Mesodermal cell (in vitro differentiated cells): ENCODE measurements around the gene LMO7.
A peak's percentile ranks its signal among the peaks of the same experiment; 100 is the strongest.

Source experiments
- H3K27ac ChIP-seq: 2 replicates; pipeline ENCODE4 v1.7.0; 2013; ENCODE audit warnings: mild to moderate bottlenecking, low read depth, low read length, moderate library complexity; ENCODE audit not compliant: severe bottlenecking
- H3K36me3 ChIP-seq: 2 replicates; pipeline ENCODE4 v1.7.1; 2013; ENCODE audit warnings: mild to moderate bottlenecking, low read length, moderate library complexity; ENCODE audit not compliant: control insufficient read depth, insufficient read depth
- H3K4me1 ChIP-seq: one replicate; pipeline ENCODE4 v1.7.1; 2013; ENCODE audit warnings: mild to moderate bottlenecking, low read length; ENCODE audit not compliant: insufficient read depth, control insufficient read depth, poor library complexity, severe bottlenecking
- H3K4me3 ChIP-seq: 2 replicates; pipeline ENCODE4 v1.7.0; 2013; ENCODE audit warnings: low read length, control low read depth, mild to moderate bottlenecking; ENCODE audit not compliant: insufficient read depth, poor library complexity, severe bottlenecking; ENCODE audit errors: extremely low read depth
- H3K9me3 ChIP-seq: 2 replicates; pipeline ENCODE4 v1.7.1; 2013; ENCODE audit warnings: mild to moderate bottlenecking, low read length, moderate library complexity; ENCODE audit not compliant: control insufficient read depth
- WGBS, 2 experiments: methylation state at CpG; one replicate each; pipeline ENCODE4 v1.1.5; 2013; ENCODE audit warnings: missing lambda C conversion rate in 2 of 2; ENCODE audit not compliant: insufficient coverage in 2 of 2; 5-methylcytosine and 5-hydroxymethylcytosine counted together

LMO7 gene

DNA sequence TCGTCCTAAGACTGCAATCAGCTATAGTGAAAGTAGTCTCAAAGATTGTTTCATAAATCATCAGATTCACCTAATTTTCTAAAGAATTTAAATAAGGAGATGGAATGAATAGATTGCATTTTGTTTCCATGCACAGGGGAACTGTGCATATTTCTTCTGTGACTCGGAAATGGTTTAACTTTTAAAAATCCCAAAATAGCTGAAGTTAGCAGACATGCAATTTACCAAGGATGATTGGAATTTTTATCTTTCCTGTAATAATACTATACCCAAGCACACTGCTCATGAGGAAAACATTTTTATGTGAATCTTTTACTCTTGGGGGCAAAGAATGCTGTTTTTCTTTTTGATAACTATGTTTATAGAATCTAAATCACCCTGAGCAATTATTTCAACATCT, 15.0 kb upstream of the LMO7 start:
- Histone ChIP-seq H3K4me1 (peaks cover 15% of the 10 kb centered on the region), H3K27ac (no peak overlapping the region), H3K9me3 (no peaks in the 10 kb centered on the region), H3K36me3 (no peaks in the 10 kb centered on the region), H3K4me3 (no peak overlapping the region)
- WGBS, 2 experiments = 100% methylated on average over 1 of the region's 2 CpGs; no CpG with 5 or more reads in 1 of the 2 experiments

DNA sequence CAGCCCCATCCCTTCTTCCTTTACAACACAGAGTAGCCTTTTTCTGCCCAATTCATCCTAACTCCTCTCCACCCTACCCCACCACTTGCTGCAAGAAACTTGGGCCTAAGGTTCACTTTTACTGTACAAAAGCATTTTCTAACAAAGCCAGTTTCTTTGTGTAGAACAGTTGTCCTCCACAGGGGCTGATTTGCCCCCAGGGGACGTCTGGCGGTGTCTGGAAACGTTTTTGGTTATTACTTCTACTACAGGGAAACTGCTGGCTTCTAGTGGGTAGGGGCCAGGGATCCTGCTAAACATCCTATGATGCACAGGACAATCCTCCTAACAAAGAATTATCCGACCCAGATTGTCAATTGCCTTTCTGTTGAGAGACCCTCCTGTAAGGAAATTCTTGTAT, 7.3 kb upstream of the LMO7 start:
- Histone ChIP-seq H3K27ac (no peak overlapping the region), H3K9me3 (no peaks in the 10 kb centered on the region), H3K36me3 (no peaks in the 10 kb centered on the region), H3K4me3 (no peak overlapping the region), H3K4me1 (peaks cover 5% of the 10 kb centered on the region)
- 94% methylated on average over 3 of the region's 4 CpGs; no CpG with 5 or more reads in 1 of the 2 experiments for WGBS, 2 experiments

DNA sequence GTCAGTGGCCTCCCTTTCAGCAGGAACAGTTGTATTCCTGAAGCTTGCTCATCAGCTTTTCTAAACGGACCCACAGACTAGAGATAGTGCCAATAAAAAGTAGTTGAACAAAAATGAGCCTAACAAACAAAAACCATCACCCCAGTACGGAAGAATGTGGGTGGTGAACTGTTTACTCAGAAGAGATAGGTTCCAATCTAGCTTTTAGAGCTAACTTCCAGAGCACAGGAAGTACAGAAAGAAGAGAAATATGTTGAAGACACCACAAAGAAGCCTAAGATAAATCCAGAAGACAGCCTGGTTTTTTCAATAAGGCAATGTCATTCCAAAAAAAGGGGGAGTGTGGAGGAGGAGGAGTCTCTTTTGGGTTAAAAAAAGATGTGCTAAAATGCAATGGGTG, 2.8 kb upstream of the LMO7 start:
- no peaks in the 10 kb centered on the region for H3K36me3 ChIP-seq
- H3K27ac ChIP-seq = peak overlapping the region; percentile 64
- peaks cover 7% of the 10 kb centered on the region for H3K4me1 ChIP-seq
- no peaks in the 10 kb centered on the region for H3K9me3 ChIP-seq
- no peak overlapping the region for H3K4me3 ChIP-seq
- WGBS, 2 experiments = no CpG with 5 or more reads among the region's 2 CpGs

DNA sequence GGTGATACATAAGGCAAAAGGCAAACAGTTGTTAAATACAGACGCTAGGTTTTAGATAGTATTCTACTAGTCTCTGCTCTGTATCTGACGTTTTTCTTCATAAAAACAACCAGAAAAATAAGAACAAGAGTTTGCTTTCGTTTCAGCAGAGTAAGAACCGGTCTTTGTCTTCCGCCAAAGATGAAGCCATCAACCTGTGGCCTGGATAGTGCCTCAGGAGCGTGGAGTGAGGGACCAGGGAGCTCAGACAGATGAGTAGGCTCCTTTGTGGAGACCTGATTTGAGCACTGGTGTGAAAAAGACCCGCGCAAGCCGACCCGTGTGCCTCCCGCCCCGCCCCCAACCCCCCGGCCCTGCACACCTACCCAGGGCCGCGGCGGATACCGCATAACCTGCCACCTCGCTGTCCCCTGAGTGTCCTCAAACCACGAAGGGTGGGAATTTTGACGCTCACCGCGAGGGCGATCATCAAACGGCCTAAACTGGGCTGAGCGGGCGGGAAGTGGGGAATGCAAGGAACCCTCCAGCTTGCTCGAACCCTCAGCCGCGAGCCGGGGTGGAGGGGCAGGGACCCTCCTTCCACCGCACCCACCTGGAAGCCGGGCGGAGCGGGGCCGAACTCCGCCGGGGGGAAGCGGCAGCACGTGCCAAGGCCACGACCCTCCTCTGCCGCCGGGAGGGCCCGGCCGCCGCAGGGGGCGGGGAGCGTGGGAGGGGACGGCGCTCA, 866 bp upstream of the LMO7 start:
- Histone ChIP-seq H3K27ac (no peak overlapping the region), H3K9me3 (no peaks in the 10 kb centered on the region), H3K4me1 (peaks cover 7% of the 10 kb centered on the region), H3K4me3 (peak overlapping the region; percentile 57), H3K36me3 (no peaks in the 10 kb centered on the region)
- WGBS, 2 experiments = 17 to 24% methylated on average over 31 to 32 of the region's 49 CpGs

DNA sequence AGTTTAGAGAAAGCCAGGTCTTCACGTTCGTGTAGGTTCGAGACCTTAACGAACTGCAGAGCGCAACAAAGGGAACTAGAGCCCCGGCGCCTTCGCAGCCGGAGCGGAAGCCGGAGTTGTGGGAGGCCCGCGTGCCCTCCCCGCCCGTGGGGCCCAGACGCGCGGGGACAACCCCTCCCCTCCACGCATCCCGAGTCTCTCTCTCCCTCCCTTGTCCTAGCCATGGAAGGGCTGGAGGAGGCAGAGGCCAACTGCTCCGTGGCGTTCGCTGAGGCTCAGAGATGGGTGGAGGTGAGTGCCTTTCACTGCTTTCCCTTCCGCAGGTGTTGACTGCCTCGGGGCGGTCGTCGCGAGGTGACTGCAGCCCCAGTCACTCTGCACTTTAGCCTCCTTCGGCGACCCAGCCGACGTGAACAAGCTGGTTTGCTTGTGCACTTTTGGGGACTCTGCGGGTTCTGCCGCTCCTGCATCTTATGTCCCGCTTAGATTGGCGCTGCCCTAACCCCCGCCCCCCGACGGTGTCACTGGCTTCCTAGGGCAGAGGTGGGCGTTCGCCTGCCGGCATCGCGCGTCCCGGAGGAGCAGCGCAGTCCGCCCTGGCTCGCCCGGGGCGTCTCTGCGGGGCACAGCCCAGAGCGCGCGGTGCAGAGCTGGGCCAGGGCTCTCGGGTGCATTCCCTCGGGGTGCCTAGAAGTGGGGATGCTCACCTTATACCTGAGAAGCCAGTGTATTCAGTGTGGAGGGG, 478 bp downstream of the LMO7 start:
- H3K4me3 ChIP-seq = peak overlapping the region; percentile 57
- peaks cover 2% of the 10 kb centered on the region for H3K36me3 ChIP-seq
- no peaks in the 10 kb centered on the region for H3K9me3 ChIP-seq
- peaks cover 7% of the 10 kb centered on the region for H3K4me1 ChIP-seq
- H3K27ac ChIP-seq = no peak overlapping the region
- 0% methylated on average over 28 to 36 of the region's 58 CpGs for WGBS, 2 experiments

DNA sequence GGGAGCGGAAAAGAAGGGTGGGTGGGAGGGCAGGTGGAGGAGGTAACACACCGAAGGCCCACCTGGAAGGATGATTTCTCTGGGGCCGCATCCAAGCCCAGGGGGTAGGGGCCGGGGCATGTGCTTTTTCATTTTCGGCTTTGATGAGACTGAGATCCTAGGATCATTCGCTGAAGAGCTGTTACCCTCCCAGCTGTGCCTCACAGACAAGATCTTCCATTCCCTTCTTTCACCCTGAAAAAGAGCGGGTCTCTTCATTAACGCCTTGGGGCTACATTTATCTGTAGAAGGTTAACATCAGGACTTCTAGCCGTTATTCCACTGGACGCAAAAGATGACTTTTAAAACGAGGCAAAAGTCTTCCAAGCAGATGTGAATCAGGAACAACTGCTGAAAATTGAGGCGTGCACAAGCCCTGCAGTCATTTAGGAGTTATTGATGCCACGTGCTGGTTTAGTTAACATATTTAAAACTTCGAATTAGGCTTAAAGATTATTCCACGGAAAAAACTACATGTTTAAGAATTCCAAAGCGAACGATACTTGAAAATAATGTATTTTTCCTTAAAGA, 1.1 kb downstream of the LMO7 start:
- H3K4me1 ChIP-seq = peaks cover 7% of the 10 kb centered on the region
- H3K36me3 ChIP-seq = peaks cover 4% of the 10 kb centered on the region
- H3K9me3 ChIP-seq = no peaks in the 10 kb centered on the region
- no peak overlapping the region for H3K27ac ChIP-seq
- H3K4me3 ChIP-seq = peak overlapping the region; percentile 57
- WGBS, 2 experiments = 6 to 9% methylated on average over 9 to 11 of the region's 17 CpGs

DNA sequence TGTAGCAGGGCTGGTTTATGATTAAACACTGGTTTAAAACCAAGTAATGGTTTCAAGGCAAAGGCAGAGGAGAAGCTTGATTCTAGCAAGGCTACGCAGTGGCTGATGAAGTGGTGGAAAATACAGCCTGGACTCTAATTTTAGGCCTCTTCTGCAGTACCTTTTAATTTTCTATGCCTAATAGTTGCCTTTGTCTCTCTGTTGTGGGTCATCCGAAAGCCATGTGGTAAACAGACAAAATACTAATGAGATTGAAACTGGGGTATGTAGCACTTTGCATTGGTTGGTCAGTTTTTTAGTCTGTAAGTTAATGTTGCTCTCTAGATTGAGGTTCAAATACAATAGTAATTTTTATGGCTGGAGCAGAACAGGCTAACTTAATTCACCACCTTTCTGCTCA, 3.3 kb downstream of the LMO7 start:
- Histone ChIP-seq H3K9me3 (no peaks in the 10 kb centered on the region), H3K36me3 (peaks cover 4% of the 10 kb centered on the region), H3K4me1 (no peaks in the 10 kb centered on the region), H3K4me3 (no peak overlapping the region), H3K27ac (no peak overlapping the region)
- WGBS, 2 experiments = 100% methylated on average over 1 of the region's 2 CpGs; no CpG with 5 or more reads in 1 of the 2 experiments

DNA sequence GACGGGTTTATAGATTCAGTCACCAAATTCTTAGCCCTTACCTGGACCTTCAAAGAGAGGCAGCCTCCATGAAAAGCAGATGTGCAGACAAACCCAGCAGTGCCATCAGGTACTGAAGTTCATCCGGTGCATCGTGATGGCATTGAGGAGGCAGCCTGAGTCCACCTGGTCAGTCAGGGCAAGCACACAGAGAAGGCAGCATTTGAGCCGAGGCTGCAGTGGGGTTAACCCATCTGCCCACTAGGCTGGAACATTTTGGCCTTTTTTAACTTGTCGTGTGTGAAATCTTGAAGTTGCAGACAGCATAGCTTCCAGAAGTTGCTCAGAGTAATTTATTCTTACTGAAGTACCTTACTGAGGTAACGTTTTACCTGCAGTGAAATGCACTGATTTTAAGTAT, 4.9 kb downstream of the LMO7 start:
- H3K27ac ChIP-seq = no peak overlapping the region
- no peaks in the 10 kb centered on the region for H3K9me3 ChIP-seq
- 94 to 95% methylated on average over 5 of the region's 6 CpGs for WGBS, 2 experiments
- H3K4me1 ChIP-seq = no peaks in the 10 kb centered on the region
- no peak overlapping the region for H3K4me3 ChIP-seq
- peaks cover 4% of the 10 kb centered on the region for H3K36me3 ChIP-seq

DNA sequence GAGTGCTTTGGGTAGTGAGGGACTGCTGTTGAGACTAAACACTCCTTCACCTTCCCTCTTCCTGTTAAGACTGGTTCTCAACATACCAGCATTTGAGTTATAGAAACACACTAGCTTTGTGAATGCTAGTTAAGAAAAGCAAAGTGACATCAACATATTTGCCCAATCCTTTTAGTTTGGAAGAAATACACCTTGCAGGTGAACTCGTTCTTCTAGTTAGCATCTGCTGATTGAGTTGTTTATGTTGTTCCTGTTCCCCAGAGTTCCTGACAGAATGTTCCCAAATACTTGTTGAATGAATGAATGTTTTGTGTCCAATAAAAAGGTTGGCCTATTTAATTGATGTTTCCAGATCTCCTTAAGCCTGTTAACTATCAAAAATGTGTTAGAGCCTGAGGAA, 7.1 kb downstream of the LMO7 start:
- Histone ChIP-seq H3K4me3 (no peak overlapping the region), H3K27ac (no peak overlapping the region), H3K4me1 (no peaks in the 10 kb centered on the region), H3K9me3 (no peaks in the 10 kb centered on the region), H3K36me3 (peaks cover 4% of the 10 kb centered on the region)
- 100% methylated on average over 1 of the region's 1 CpG for whole genome bisulfite sequencing, 2 experiments

DNA sequence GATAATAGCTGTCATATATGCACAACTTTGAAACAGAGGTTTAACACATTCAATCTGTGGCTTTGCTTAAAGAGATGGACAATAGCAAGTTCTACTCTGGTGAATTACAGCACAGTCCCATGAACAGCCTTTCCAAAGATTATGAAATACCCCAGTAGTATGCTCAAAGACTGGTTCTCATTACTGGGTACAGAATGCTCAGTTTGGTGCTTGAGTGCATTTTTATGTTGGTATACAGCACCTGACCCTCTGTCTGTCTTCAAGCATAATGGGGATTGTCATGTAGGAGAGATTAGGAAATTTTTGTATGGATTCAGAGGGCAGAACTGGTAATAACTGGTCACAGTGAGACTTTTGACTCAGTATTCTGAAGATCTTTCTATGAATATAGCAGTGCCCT, 7.6 kb downstream of the LMO7 start:
- H3K36me3 ChIP-seq = peaks cover 4% of the 10 kb centered on the region
- H3K4me3 ChIP-seq = no peak overlapping the region
- no peak overlapping the region for H3K27ac ChIP-seq
- H3K9me3 ChIP-seq = no peaks in the 10 kb centered on the region
- H3K4me1 ChIP-seq = no peaks in the 10 kb centered on the region

DNA sequence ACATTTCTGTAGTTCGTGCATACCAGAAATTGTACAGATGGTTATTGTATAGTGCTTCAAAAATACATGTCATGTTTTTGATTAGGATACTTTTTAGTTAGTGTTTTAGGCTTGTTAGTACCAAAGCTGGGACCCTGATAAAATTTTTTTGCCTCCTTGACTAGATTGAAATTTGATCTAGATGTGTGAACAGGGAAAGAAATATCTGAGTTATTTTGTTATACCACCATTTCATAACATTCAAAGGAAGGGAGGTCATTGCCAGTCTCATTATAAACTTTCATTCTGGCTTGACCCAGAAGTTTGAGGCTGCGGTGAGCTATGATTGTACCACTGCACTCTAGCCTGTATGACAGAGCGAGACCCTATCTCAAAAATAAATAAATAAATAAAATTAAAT, 9.0 kb downstream of the LMO7 start:
- peaks cover 4% of the 10 kb centered on the region for H3K36me3 ChIP-seq
- no peaks in the 10 kb centered on the region for H3K9me3 ChIP-seq
- no peak overlapping the region for H3K27ac ChIP-seq
- H3K4me3 ChIP-seq = no peak overlapping the region
- no CpG with 5 or more reads among the region's 3 CpGs for WGBS, 2 experiments
- H3K4me1 ChIP-seq = no peaks in the 10 kb centered on the region
